PC-9 (cell line): ENCODE results near the gene ROBO2. TPM values are rescaled to one million over a fixed set of nuclear protein-coding genes. Genes with fewer than 3 reads are reported as not detected.

ENCODE experiments used
- BruUV-seq: library from RNA; stranded (reverse); fragments of 400-500 nt; replicated peaks from 2 replicates; lab custom pipeline; 2021; lab: Mats Ljungman, UMichigan
- CTCF ChIA-PET: fragments of 300-600 bp; sonication (Branson Sonifier 250); formaldehyde crosslinking; loops from one replicate; lab custom pipeline; 2022; ENCODE audit warnings: antibody characterized with exemption; lab: Charles Lee
- POLR2A ChIA-PET: fragments of 300-600 bp; sonication (Branson Sonifier 250); formaldehyde crosslinking; loops from one replicate; lab custom pipeline; 2022; ENCODE audit warnings: antibody characterized with exemption; ENCODE audit not compliant: unreplicated experiment; lab: Charles Lee
- DNase-seq, 2 experiments: peaks; one replicate each; pipeline versions ENCODE4 v3.0.0 to v3.0.0-alpha.2; 2015 to 2022; ENCODE audit warnings: mixed read lengths in 1 of 2
- H2AFZ ChIP-seq: fragments of 200-600 bp; sonication (generic); 2 replicates; pipeline ENCODE4 v1.8.1; 2017; ENCODE audit warnings: antibody characterized with exemption
- H3F3A ChIP-seq: fragments of 200-600 bp; sonication (generic); 2 replicates; pipeline ENCODE4 v1.8.1; 2017; ENCODE audit warnings: antibody characterized with exemption, mild to moderate bottlenecking, low read depth; ENCODE audit not compliant: insufficient read depth
- H3K27ac ChIP-seq: fragments of 200-600 bp; sonication (generic); 2 replicates; pipeline ENCODE4 v1.6.1; 2016; ENCODE audit warnings: mixed run types
- H3K27me3 ChIP-seq: fragments of 200-600 bp; sonication (generic); 2 replicates; pipeline ENCODE4 v1.6.1; 2016; ENCODE audit warnings: low read depth, mixed run types; ENCODE audit not compliant: insufficient read depth
- H3K36me3 ChIP-seq: fragments of 200-600 bp; sonication (generic); 2 replicates; pipeline ENCODE4 v1.6.1; 2016; ENCODE audit warnings: low read depth, mixed run types
- H3K4me1 ChIP-seq: fragments of 200-600 bp; sonication (generic); replicated peaks from 2 replicates; pipeline ENCODE4 v1.6.1; 2016; ENCODE audit warnings: mixed run types; ENCODE audit not compliant: insufficient read depth
- H3K4me2 ChIP-seq: fragments of 200-600 bp; sonication (generic); 2 replicates; pipeline ENCODE4 v1.6.1; 2017; ENCODE audit warnings: mixed run types
- H3K4me3 ChIP-seq: fragments of 200-600 bp; sonication (generic); 2 replicates; pipeline ENCODE4 v1.6.1; 2016; ENCODE audit warnings: mixed run types
- H3K79me2 ChIP-seq: fragments of 200-600 bp; sonication (generic); 2 replicates; pipeline ENCODE4 v1.6.1; 2017; ENCODE audit warnings: low read depth, mixed run types
- H3K9me2 ChIP-seq: fragments of 200-600 bp; sonication (generic); 2 replicates; pipeline ENCODE4 v1.8.1; 2017; ENCODE audit warnings: mild to moderate bottlenecking; ENCODE audit not compliant: insufficient read depth
- H3K9me3 ChIP-seq: fragments of 200-600 bp; sonication (generic); 2 replicates; pipeline ENCODE4 v1.8.1; 2016; ENCODE audit warnings: low read depth; ENCODE audit not compliant: insufficient read depth
- H4K20me1 ChIP-seq: fragments of 200-600 bp; sonication (generic); 2 replicates; pipeline ENCODE4 v1.8.1; 2017; ENCODE audit not compliant: insufficient read depth
- EZH2 ChIP-seq: fragments of 200-600 bp; sonication (generic); IDR thresholded peaks from 2 replicates; pipeline ENCODE4 v1.8.0; 2017; ENCODE audit warnings: antibody characterized with exemption, low read depth
- intact Hi-C: fragments of 100-400 bp; cut with micrococcal nuclease; formaldehyde crosslinking; loops from one replicate; pipeline ENCODE4 v1.10.0; 2022; ENCODE audit not compliant: unreplicated experiment
- total RNA-seq: library from RNA; stranded (reverse); gene quantifications from 2 replicates; pipeline ENCODE4 v1.2.3, GENCODE V29; 2021
- TF ChIP-seq, protein P1 (sequence below): fragments of 200-600 bp; sonication (generic); conservative IDR thresholded peaks from 2 replicates; pipeline ENCODE4 v1.6.1; 2017; ENCODE audit warnings: mixed run types, antibody characterized with exemption, mild to moderate bottlenecking, moderate library complexity

Gene ROBO2
- total RNA-seq, 1 experiment from 2014 or later = 0.39 TPM

DNA sequence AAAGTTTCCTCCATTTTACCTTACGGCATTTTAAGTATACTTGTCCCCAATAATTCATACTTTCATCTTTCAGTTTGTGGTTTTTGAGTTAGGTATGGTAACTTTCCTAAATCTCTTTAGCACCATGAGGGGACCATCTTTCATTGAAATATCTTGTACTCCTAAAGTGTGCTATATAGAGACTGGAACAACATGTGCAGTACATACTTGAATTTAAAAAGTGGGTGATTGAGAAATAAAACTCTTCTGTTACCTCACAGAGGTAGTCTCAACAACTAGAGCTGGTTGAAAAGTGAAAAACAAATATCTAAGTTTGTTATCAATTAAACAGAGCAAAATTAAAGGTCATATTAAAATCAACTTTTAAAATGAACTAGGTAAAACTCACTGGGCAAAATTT, 423.1 kb downstream of the ROBO2 start:
- Histone ChIP-seq H4K20me1 (no peaks in the 10 kb centered on the region), H3K27ac (no peak overlapping the region), H3K4me2 (no peak overlapping the region), H3K36me3 (no peaks in the 10 kb centered on the region), H3K4me3 (no peak overlapping the region), H3K27me3 (no peaks in the 10 kb centered on the region), H2AFZ (no peak overlapping the region), H3K79me2 (no peaks in the 10 kb centered on the region), H3F3A (no peaks in the 10 kb centered on the region), H3K9me3 (no peaks in the 10 kb centered on the region), H3K9me2 (no peaks in the 10 kb centered on the region), H3K4me1 (no peaks in the 10 kb centered on the region)
- POLR2A ChIA-PET = no interaction called here
- no peak for TF ChIP-seq EZH2
- TF ChIP-seq, protein P1, sequence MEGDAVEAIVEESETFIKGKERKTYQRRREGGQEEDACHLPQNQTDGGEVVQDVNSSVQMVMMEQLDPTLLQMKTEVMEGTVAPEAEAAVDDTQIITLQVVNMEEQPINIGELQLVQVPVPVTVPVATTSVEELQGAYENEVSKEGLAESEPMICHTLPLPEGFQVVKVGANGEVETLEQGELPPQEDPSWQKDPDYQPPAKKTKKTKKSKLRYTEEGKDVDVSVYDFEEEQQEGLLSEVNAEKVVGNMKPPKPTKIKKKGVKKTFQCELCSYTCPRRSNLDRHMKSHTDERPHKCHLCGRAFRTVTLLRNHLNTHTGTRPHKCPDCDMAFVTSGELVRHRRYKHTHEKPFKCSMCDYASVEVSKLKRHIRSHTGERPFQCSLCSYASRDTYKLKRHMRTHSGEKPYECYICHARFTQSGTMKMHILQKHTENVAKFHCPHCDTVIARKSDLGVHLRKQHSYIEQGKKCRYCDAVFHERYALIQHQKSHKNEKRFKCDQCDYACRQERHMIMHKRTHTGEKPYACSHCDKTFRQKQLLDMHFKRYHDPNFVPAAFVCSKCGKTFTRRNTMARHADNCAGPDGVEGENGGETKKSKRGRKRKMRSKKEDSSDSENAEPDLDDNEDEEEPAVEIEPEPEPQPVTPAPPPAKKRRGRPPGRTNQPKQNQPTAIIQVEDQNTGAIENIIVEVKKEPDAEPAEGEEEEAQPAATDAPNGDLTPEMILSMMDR = no peak
- DNase-seq = no peak
- intact Hi-C loops = no loop called here
- CTCF ChIA-PET = no interaction called here
- no TSS peak for BruUV-seq

DNA sequence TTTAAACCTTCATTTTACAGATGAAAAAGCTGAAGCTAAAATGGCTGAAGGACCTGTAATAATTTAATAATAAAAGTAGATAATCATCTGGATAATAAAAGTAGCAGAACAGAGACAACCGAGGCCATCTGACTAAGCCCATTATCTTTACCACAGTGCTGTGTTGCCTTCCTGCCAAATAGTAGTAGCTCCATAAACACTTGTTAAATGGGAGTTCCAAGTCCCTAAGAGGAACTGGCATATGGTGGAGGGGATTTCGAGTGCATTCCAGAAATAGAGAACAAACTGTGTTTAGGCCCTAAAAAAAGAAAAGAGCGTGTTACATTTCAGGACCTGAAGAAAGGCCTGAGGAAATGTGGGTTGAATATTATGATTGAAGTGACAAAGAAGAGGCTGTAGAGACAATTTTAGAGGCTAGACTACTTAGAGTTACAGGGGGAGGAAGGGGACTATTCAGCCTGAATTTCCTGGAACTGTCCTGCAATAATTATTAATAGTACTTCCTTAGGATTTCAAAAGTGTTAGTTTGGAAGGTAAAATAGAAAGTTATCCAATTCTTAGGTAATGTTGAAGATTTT, 424.3 kb downstream of the ROBO2 start:
- CTCF ChIA-PET = no interaction called here
- no peak overlapping the region for H3K27ac ChIP-seq
- BruUV-seq = no TSS peak

DNA sequence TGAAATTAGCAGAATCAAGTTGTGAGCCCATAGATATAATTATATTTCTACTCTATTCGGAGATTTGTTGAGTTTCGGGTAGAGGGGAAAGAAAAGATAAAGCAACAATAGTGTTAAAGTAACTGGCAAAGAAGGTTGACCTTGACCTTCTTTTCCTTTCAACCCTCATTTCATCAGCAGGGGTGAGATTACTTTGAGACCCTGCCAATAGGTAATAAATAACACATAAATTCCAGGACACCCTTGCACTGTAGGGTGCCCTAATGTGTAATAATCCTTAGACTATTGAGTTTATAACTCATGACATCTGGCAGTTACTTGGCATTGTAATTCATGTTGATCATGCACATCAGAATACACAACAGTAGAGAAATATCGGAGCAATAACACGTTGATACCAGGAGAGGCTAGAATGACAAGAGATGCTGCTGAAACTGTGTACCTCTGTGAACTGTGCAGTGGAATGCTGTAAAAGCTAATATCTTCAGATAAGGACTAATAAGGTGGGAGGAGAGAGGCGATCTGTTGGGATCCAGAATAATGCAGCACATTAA, 426.7 kb downstream of the ROBO2 start:
- Histone ChIP-seq H3K27ac (no peak overlapping the region), H4K20me1 (no peaks in the 10 kb centered on the region), H3K4me2 (no peak overlapping the region), H3K4me1 (no peaks in the 10 kb centered on the region), H3K9me2 (no peaks in the 10 kb centered on the region), H3K4me3 (no peak overlapping the region), H3K36me3 (no peaks in the 10 kb centered on the region), H3K9me3 (no peaks in the 10 kb centered on the region), H3K79me2 (no peaks in the 10 kb centered on the region), H3K27me3 (no peaks in the 10 kb centered on the region), H3F3A (no peaks in the 10 kb centered on the region), H2AFZ (no peak overlapping the region)
- intact Hi-C loops = no loop called here
- CTCF ChIA-PET = no interaction called here
- no peak for DNase-seq
- POLR2A ChIA-PET = no interaction called here
- BruUV-seq = no TSS peak
- TF ChIP-seq, protein P1 = no peak
- TF ChIP-seq EZH2 = no peak

More for the DNA sequence above, 424.3 kb downstream of the ROBO2 start:
- Histone ChIP-seq H3K4me2 (no peak overlapping the region), H4K20me1 (no peaks in the 10 kb centered on the region), H3F3A (no peaks in the 10 kb centered on the region), H3K27me3 (no peaks in the 10 kb centered on the region), H3K79me2 (no peaks in the 10 kb centered on the region), H2AFZ (no peak overlapping the region), H3K9me3 (no peaks in the 10 kb centered on the region), H3K9me2 (no peaks in the 10 kb centered on the region), H3K4me3 (no peak overlapping the region), H3K4me1 (no peaks in the 10 kb centered on the region), H3K36me3 (no peaks in the 10 kb centered on the region)
- TF ChIP-seq, protein P1 = no peak
- no peak for TF ChIP-seq EZH2
- POLR2A ChIA-PET = no interaction called here
- intact Hi-C loops = no loop called here
- DNase-seq = no peak
